A172 (cell line): ENCODE measurements around the gene MPP1. TPM values are rescaled to one million over a fixed set of nuclear protein-coding genes. Genes with fewer than 3 reads are reported as not detected.

Experiments
- DNase-seq: peaks from one replicate; pipeline ENCODE4 v3.0.0-alpha.2; 2015; ENCODE audit warnings: low spot score
- total RNA-seq: library from RNA; depleted of rRNA; stranded (reverse); fragments of >200 nt; shearing (Covaris generic); gene quantifications from 2 replicates; pipeline ENCODE4 v1.2.3, GENCODE V29; 2014

The MPP1 gene
- total RNA-seq, 1 experiment from 2014 or later = 60.5 TPM

DNA sequence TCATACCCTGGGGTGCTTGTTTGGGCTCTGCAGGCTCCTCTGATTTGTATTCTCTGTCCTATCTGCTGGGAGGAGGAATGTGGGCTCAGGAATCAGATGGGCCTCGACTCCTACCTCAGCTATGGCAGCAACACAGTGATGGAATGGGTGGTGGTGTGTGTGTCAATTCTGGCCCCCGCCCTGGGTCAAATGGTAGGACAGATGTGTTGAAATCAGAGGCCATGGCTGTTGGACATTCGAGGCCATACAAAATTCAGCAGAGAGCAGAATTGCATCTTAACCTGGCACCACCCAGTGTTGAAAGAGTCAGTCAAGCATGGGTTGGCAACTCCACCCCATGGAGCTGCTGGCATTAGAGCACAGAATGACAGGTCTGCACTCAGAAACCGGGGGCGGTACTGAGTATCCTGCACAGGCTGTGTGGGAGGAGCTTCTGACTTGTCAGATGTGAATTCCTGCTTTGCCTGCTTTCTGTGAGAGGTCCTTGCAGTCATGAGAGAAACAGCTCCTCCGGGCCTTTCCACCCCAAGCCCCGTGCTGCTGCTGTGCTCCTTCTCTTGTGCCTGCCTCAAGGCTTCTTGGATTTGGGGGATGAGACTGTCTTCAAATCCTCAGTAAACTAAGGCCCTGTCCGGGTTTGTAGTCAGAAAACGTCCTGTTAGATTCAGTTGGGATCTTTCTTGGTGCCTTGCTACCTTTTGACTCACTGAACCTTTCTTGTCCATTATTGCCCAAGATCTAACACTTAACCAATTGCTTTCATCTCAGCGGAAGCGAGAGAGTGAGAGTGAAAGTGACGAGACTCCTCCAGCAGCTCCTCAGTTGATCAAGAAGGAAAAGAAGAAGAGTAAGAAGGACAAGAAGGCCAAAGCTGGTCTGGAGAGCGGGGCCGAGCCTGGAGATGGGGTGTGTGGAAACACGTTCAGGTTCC is 29.6 kb downstream of the MPP1 start:
- peak; percentile 6 for DNase-seq

DNA sequence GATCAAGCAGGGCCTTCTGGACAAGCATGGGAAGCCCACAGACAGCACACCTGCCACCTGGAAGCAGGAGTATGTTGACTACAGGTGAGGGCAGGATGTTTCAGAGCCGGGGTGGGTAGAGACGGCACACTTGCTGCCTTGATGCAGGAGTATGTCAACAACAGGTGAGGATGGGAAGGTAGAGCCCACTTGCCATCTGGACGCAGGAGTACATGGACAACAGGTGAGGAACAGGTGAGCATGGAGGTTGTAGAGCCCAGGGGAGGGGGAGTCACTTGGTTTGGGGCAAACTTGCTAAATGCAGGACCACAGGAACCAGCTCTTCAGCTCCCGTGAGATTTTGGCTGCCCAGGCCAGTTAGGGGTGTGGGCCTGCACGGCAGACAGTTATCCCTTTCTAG is 30.7 kb downstream of the MPP1 start:
- DNase-seq = no peak

DNA sequence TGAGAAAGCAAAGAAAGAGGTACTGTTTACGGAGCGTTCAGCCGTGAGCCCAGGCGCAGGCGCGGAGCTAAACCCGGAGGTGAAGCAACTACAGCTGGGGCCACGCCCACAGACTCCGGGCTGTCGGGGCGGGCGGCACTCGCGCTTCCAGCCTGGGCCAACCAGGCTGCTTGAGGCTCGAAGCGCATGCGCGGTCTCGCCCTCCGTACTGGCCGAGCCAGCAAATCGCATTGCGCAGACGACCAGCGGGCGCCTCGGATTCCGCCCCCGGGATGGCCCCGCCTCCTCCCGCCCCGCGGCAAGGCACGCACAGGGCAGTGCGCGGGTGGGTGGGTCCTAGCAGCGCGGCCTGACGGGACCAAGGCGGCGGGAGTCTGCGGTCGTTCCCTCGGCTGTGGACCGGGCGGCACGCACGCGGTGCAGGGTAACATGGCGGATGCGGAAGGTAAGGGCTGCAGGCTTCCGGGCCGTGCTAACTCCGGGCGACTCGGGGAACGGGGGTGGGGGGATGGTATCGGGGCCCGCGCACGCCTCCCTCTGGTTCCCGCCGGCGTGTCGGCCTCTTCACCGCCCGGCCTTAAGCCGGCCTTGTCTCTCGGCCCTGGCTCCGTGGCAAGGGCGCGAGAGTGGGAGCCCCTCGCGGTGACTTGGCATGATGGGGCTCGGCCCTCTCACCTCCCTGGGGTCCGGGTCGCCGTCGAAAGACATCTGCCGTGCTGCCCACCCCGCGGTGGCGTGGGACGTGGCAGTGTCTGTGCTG is 42.6 kb downstream of the MPP1 start, which contains the start of gene DKC1:
DKC1 (plus strand) TSS at position 328 of the 760 bp plus-strand sequence; CDS start at position 430, 102 bp downstream.
- peak; percentile 95 for DNase-seq

DNA sequence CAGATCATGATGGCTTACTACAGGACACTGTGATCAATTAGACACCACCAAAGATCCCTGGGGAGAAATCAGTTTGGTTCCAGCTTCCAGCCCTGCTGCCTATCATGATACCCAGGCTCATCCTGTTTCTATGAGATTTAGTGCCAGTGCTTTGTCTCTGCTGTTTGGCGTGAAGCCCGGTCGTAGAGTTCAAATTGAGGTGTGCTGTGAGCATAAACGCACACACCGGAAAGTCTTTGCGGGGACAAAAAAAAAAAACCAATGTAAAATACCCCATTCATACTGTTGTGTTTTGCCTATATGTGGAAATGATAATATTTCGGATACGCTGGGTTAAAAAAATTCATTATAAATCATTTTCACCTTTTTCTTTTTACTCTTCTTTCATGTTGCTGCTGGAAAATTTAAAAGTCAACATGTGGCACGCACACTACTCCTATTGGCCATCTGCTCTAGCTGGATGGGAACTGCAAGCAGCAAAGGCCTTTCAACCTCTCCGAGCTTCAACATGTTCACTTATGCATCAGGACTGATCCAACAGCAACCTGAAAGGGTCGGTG is 43.2 kb downstream of the MPP1 start:
- DNase-seq = no peak

DNA sequence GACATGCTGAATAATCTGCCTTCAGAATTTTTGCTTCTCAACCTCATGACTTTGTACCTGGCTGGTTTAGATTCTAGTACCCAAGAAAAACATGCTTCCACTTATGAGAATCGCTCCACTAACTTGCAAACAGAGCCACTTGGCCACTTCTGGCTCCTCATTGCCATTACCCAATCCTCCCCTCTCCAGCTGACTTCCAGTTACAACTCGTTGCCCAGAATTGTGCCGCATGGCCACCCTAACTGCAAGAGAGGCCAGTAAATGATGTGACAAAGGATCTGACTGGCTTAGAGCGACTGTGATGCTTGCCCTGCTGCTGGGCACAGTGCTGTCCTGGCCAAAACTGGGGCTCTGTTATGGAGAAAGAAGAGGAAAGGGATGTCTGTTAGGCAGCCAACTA is 46.6 kb downstream of the MPP1 start:
- DNase-seq = no peak

DNA sequence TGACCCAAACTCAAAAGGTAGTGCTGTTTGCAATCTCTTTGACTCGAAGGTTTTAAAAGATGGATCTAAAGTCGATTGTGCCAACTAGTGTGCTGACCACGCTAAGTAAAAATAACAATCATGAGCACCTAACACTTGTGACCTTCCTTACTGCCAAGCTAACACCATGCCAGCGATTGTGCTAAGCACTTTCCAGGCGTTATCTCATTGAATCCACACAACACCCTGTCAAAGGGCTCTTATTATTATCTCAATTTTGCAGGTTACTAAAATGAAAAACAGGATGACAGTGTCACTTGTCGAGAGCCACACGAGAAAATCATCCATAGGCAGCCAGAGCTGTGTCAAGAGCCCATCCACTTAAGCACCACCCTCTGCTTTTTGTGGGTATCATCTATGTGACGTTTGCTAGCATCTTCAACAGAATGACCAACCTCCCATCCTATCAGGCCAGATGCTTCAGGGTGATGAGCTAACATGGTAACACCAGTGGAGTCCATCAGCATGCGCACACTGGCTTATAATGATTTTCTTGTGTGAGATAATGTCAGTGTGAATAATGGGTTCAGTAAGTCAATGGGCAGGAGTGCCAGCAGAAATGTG is 53.5 kb downstream of the MPP1 start:
- DNase-seq = no peak

DNA sequence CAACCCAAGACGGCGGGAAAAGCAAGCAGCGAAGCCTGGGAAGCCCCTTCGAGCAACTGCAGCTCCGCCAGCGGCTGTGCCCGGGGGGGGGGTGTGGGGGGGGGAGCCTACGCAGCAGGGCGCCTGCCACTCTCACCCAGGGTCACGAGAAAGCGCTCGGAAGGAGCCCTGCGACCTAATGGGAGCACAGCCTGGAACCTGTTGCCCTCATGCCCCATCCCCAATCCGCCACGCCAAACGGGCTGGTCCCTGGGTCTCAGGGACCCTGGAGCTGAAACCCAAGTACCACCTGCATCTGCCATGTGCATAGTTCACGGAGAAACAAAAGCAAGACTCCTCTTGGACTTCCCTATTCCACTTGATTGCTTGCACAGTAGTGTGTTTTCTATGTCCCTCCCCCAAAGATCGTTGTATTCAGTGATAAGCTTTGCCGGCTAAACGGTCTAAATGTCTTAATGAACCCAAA is 54.0 kb downstream of the MPP1 start:
- no peak for DNase-seq

DNA sequence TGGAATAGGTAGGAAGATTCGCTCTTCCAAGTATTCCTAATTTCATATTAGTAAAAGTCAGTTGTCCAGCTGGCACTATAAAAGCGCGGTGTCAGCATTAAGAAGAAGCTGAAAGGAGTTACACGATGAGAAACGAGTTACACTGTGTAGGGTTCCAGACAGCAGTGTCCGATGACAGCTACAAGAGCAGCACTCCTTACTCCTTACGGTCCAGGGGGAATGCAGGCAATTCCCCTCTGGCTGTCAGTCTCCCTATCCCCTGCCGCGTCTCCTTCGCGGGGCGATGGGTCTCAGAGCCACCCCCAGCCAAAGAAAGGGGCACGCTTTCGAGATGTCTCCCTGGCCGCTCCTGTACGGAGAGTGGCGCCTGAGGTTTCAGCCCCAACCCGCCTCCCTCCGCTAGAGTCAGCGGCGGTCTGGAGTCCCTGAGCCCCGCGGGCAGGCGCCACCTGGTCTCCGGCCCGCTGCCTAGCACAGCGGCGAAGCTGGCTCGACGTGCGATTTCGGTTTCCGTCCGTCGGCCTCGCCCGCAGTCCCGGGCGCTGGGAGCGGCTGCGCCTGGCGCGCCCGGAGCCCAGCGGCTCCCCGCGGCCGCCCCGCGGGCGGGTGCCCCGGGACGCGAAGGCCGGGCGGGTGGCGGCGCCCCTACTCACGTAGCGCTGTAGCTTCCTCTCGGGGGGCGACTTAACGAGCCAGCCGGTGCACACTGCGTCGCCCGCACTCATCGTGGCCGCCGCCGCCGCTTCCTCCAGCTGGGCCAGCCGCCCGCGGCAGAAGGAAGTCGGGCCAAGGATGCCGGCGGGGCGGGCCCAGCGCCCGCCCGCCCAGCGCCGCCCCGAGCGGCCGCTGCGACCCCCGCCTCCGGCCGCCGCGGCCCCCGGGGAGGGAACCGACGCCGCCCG is 54.7 kb downstream of the MPP1 start, which contains the start of gene GAB3:
GAB3 (minus strand) TSS at position 777 of the 902 bp plus-strand sequence; CDS start at position 725, 52 bp downstream.
- no peak for DNase-seq

DNA sequence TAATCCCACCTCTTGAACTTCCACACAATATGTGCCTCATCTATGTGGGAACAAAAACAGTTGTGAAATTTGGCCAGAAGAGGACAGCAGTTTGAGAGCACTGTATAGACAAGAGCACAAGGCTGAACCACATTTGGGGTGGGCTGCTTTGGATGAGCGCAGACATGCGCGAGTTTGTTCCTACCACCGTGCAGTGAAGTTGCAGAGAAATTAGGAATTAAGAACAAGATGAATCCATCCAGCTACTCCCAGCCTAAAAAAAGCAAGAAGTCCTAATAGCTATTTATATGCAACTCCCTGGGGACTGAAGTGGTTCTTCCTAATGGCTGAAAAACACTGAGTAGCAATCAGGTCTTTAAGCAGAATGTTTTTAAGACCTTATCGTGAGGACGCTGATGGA is 55.4 kb downstream of the MPP1 start:
- DNase-seq = no peak

DNA sequence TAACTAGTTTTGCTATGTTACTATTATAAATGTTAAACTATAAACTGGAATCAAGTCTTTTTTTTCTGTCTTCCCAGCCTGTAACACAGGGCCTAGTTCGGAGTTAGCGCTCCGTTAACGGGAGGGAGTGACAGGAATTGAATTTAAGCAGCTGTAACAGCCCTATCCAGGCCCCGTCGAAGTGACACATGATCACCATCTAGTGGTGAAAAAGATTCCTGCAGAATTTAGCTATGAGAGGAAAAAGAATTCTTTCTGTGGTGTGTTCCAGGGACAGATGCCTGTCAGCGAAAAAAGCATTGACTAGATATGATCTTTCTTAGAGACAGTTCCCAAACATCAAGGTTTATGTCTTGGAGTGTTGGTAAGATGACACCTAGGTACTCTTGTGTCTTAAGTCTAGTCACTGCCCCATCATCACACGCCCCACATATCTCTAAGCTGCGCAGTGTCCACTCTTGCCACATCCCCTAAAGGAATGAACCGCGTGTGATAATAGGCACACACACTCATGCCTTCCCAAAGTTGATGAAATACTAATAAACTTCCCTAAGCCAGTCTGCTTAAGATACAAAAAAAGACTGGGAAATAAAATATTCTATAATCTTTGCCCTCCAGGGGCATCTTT is 56.5 kb downstream of the MPP1 start:
- peak; percentile 59 for DNase-seq

DNA sequence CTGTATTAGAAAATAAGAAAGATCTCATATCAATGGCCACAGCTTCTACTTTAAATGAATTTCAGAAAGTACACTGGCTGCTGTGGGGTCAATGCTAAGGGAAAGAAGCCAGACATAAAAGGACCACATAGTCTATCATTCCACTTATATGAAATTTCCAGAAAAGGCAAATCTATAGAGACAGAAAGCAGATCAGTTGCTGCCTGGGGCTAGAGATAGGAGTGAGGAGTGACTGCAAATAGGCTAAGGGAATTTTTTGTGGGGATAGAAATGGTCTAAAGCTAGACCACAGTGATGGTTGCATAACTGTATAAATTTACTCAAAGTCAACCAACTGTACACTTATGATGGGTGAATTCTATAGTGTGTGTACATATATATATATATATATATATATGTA is 62.7 kb downstream of the MPP1 start:
- DNase-seq = no peak

DNA sequence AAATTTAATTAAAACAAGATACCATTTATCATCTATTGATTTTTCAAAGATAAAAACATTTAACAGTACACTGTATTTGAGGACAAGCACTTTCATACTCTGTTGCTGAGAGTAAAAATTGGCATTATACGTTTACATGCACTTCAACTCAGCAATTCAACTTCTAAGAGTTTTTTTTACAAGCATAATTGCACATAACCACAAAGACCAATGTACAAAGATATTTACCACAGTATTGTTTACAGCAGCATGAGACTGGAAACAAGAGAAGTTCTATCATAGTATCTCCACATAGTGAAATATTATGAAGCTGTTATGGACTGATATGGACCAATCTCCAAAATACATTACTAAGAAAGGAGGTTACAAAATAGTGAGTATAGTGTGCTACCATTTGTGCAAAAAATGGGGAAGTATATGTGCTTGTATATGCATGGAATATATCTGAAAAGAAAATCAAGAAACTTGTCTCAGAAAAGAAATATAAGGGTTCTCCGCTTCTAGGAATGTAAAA is 65.3 kb downstream of the MPP1 start:
- DNase-seq = no peak

DNA sequence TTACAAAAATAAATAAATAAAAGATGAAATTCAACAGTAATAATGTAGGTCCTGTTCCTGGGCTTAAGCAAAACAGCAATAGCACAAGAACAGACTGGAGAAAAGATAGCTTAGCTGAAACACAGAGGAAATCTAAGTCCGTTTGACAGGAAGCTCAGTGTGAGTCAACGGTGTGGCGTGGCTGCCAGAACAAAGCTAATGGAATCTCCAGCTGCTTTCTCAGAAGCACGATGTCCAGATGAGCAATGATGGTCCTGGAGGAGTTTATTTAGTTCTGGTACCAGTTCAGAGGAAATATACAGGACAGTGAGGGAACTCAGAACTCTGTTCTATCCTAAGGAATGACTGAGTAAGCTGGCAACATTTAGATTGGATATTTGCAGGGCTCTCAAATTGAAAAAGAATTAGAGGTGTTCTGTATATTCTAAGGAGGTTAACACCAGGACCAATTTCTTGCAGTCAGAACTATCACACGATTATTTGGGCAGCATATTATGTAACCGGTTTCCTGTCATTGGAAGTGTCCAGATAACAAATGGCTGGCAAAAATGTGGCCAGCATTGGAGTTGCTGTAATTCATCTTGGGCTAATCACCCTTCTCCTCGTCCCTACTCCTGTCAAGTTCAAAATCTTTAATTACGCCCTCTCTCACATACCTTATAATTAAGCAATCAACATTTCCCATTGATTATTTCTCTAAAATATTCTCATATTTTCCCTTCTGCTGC is 67.1 kb downstream of the MPP1 start:
- peak; percentile 74 for DNase-seq

DNA sequence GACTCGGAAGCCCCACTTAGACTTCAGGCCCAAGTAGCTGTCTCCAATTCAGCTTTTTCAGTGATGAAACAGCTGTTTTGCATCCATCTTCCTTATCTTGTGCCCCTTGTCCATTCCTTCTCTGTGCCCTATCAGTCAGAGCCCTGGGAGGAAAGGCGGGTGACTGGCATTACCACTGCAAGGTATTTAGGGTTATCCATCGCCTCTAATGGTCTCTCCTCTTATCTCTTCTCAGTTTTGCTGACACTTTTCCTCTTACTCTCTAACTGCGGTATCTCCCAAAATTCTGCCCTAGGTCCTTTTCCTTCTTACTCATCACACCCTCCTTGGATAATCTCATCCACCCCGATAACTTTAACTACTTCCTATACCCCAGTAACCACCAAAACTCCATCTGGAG is 68.1 kb downstream of the MPP1 start:
- no peak for DNase-seq

DNA sequence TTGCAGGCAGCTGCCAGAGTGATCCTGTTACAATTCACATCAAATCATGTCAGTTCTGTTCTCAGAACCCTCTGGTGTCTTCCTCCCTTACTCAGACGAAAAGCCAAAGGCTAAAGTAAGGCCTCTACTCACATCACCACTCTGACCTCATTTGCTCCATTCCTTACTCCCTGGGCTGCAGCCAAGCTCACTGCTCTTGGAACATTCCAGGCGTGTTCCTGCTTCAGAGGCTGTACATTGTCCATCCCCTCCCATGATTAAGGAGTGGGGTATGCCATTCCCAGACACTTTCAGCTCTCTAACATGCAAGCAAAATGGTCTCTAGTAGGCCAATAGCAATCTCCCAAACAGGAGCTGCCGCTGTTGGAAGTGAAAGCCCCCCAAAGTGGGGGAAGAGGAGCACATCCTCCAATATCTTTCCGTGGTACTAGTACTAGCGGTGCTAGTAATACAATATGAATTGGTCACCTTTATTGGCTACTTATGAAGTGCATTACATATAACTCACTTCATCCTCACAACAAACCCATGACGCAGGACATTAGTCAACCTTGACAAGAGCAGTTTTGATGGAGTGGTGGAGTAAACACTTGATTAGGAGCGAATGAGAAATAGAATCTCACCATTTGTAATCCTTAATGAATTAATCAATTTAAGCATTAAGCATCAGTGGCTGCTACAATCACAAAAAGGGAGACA is 69.4 kb downstream of the MPP1 start:
- no peak for DNase-seq

DNA sequence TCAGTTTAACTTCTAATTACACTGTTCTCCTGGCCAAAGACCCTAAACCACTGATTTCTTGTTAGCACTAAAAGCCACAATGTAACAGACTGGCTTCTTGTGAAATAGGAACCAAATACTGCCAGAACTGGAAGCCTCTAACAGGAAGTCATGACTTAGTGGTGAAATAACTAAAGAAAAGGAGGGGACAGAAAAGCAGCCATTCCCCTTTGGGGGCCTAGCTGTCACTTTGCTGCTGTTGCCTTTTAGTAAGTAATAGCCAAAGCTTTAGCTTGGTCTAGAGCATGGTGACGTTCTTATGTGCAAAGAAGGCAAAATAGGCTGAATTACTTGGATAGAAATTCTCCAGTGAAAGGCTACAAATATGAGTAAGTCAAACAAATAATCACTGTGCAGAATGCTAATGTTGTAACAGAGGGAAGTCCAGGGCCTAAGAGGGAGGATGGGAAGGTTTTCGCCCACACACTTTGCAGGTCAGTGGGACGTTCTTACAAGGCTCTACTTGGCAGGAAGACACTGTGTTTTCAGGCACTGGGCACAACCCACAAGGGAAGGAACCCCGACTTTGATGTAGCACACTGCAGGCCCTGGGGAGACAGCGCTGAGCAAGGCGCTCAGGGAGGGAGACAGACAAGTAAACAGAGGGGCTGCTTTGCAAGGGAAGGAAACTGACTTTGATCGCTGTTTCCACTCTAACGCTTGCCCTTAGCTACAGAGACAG is 71.1 kb downstream of the MPP1 start:
- DNase-seq = no peak

DNA sequence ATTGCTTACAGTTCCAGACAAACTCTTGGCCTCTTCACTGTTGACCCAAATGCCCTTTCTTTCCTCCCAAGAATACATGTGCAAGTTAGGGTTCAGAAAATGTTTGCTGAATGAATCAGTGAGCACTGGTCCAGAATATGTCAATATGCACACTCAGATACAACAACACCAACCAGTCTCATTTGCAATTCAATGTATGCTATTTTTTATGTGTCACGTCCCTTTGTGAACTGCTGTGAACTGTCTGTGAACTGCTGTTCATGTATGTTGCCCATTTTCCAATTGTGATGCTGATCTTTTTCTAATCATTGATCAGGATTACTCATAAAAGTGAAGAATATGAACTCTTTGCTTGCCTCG is 72.2 kb downstream of the MPP1 start:
- DNase-seq = no peak

DNA sequence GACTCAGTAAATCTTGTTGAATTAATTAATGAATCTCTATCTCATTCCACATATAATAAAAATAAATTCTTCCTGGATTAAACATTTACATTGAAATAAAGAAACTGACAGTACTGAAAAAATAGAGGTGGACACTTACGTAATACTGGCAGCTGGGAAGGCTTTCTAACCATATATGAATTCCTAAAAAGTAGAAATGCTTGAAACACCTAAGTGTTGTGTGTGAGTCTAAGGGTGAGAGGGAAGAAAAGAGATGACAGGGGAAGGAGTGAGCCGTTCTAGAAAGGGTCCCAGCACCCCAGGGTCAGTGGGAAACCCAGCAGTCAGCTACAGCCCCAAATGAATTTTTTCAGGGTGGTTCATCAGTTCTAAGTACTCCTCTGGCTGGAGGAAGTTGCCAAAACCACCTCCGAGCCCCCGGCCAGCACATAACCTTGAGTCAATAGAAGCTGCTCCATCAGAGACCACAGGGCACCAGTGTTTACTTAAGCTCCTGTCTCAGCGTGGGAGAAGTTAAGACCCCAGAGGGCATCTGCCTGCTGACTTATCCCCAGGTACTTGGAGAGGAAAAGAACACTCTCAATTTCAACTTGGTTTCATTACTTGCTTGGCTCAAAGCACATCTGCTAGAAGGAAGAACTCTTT is 72.7 kb downstream of the MPP1 start:
- DNase-seq = no peak
